IPS-18c (cell line): Measurements from ENCODE around the gene RPTOR.
A peak's percentile ranks its signal among the peaks of the same experiment; 100 is the strongest.

Source experiments
- H3K4me3 ChIP-seq: 2 replicates; pipeline ENCODE4 v1.7.0; 2013; ENCODE audit warnings: low read depth, mild to moderate bottlenecking, low read length, moderate library complexity; ENCODE audit not compliant: insufficient read depth
- H3K9me3 ChIP-seq: one replicate; pipeline ENCODE4 v1.6.1; 2013; ENCODE audit warnings: mild to moderate bottlenecking, low read length, moderate library complexity; ENCODE audit not compliant: control insufficient read depth, insufficient read depth

Gene RPTOR

GRCh38 chr17:80983545-80983944 lies 438.9 kb downstream of the RPTOR start:
- H3K9me3 ChIP-seq, result no peaks in the 10 kb centered on the region
- H3K4me3 ChIP-seq, result no peak overlapping the region

DNA sequence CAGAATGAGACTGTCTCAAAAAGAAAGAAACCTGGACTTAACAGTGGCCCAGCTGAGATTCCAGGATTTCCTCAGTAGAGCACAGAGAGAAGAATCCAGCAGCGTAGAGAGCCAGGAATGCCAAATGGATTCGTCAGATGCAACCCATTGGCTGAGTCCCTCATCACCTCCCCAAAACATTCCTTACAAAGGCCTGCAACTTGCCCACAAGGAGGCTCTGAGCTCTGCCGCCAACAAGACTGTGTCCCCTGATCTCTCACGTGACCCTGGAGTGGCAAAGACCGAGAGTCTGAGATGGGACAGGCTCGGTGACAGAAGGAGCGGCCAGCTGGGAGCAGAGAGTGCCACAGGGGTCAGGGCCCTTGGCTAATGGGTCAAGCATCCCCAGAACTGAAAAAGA lies 440.1 kb downstream of the RPTOR start:
- H3K9me3 ChIP-seq, result no peaks in the 10 kb centered on the region

DNA sequence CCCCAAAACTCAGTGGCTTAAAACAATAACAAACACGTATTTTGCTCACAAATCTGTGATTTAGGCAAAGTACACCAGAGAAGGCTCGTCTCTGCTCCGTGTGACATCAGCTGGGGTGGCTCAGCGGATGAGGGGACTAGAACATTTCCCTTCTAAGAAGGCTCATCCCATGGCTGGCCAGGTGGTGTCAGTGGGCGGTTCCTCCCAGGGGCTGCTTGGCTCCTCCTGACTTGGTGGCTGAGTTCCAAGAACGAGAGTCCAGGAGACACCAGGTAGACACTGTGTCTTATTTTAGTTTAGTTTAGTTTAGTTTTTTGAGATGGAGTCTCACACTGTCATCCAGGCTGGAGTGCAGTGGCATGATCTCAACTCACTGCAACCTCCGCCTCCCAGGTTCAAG lies 441.4 kb downstream of the RPTOR start:
- Histone ChIP-seq H3K4me3 (no peak overlapping the region), H3K9me3 (no peaks in the 10 kb centered on the region)

More for the DNA sequence above, 440.1 kb downstream of the RPTOR start:
- H3K4me3 ChIP-seq, result no peak overlapping the region

GRCh38 chr17:80986816-80987475 lies 442.3 kb downstream of the RPTOR start:
- no peak overlapping the region for H3K4me3 ChIP-seq
- H3K9me3 ChIP-seq, result no peaks in the 10 kb centered on the region

DNA sequence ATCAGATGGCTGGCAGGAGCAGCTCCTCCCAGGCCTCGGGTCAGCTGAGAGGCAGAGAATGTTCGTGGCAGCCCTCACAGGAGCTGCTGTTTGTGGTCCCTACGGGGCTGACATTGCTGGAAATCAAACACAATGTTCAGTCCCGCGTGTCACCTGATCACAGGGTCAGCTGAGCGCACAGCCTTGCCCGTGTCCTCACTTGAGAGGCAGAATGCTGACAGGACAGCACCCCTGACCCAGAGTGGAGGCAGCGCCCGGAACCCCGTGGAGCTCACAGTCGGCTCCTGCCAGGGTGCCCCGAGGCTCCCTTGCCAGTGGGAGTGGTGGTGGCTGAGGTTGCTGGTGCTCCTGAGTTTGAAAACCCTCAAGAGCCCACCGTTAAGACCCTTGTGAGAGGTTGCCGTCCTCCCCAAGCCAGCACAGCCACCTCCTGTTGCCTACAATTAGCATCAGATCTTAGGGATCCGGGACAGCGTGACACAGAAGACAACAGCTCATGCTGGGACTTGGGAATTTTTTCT lies 443.4 kb downstream of the RPTOR start:
- Histone ChIP-seq H3K9me3 (no peaks in the 10 kb centered on the region), H3K4me3 (no peak overlapping the region)

GRCh38 chr17:80989586-80989913 lies 444.9 kb downstream of the RPTOR start:
- H3K4me3 ChIP-seq, result no peak overlapping the region
- no peaks in the 10 kb centered on the region for H3K9me3 ChIP-seq

- Histone ChIP-seq H3K9me3 (no peaks in the 10 kb centered on the region), H3K4me3 (peak overlapping the region; percentile 72; the same call in 1 of the 2 replicates)
Measured at GRCh38 chr17:80990921-80991644, 446.4 kb downstream of the RPTOR start.

DNA sequence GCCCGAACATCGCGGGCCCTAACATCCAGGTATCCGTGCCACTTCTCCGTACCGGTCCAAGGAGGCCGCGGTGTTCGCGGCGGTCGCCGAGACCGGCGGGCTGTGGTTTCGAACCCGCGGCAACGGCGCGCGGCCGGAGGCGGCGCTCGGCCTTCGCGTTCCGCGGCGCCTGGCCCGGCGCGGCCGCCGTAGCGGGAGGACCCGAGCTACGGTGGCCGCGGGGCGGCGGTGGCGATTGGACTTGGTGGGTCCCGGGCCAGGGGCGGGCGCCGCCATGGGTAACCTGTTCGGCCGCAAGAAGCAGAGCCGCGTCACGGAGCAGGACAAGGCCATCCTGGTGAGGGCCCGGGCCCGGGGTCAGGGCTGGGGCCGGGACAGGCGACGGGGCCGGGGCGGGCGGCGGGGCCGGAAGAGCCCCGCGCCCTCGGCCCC lies 447.0 kb downstream of the RPTOR start, which contains the start of gene CHMP6:
Gene CHMP6, plus strand, starts transcription at position 197 of the 432 bp plus-strand sequence. Its CDS starts 78 bp downstream, at position 275.
- no peaks in the 10 kb centered on the region for H3K9me3 ChIP-seq
- peak within 1 kb of the TSS; percentile 72 for H3K4me3 ChIP-seq

- H3K9me3 ChIP-seq, result no peaks in the 10 kb centered on the region
- peak overlapping the region; percentile 72 for H3K4me3 ChIP-seq
Measured at GRCh38 chr17:80992077-80992947, 447.7 kb downstream of the RPTOR start.

DNA sequence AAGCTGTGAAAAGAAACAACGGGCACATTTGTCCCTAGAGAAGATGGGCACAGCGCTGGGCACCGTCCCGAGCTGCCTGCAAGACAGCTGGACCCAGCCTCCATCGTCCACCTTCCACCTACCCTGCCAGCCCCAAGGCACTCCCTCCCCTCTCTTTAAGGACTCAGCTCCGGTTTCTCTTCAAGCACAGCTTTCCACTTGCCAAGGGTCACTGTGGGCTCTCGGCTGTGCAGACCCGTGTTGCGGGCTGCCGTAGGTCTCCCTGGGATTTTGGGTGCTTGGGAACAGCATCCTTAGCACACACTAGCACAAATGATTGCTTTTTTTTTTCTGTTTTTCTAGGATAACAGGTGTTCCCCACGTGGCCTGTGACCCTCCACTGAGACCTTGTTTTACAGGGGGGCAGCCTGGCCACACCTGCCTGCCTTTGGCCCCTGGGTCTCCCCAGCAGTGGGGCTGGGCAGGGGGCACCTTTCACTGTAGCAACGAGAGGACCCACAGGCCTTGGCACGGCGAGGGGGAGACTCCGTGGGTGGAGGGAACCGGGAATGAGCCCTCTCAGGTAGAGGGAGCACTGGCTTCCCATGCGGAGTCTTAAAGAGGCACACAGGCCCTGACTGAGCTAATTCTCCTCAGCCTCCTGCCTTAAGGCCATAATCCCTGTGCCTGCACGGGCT lies 448.4 kb downstream of the RPTOR start:
- no peak overlapping the region for H3K4me3 ChIP-seq
- no peaks in the 10 kb centered on the region for H3K9me3 ChIP-seq

GRCh38 chr17:80995131-80995530 lies 450.5 kb downstream of the RPTOR start:
- Histone ChIP-seq H3K9me3 (no peaks in the 10 kb centered on the region), H3K4me3 (no peak overlapping the region)

DNA sequence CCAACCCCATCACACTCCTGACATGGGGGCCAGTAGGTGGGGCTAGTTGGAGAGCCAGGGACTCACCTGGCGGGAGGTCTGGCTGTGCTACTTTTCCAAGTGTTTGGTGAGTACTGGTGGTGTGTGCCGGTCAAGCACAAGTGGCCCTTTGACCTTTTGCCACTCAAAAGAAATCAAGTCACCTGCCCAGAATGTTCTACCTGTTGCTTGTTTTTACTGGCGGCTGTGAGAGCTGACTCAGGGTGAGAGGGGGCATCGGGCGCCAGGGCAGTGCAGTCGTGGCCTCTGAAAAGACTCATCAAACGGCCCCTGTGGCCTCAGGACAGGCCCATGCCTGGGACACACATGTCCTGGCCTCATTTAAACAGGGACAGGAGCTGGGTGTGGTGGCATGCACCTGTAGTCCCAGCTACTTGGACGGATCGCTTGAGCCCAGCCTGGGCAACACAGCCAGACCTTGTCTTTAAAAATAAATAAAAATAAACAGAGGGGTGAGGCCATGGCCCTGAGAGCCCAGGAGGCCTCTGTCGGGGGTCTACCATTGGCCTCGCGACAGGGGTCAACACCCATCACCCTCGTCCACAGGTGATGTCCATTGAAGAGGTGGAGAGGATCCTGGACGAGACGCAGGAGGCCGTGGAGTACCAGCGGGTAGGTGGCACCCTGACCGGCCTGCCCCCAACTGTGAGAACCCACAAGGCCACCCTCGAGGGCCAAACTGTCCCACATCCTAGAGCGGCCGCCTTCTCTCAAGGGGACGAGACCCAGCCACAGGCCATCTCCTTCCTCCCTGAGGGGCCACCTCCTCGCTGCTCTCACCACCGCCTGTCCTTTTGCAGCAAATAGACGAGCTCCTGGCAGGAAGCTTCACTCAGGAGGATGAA lies 452.0 kb downstream of the RPTOR start:
- Histone ChIP-seq H3K9me3 (no peaks in the 10 kb centered on the region), H3K4me3 (no peak overlapping the region)

- H3K4me3 ChIP-seq, result no peak overlapping the region
- no peaks in the 10 kb centered on the region for H3K9me3 ChIP-seq
Measured at GRCh38 chr17:80997424-80998117, 452.9 kb downstream of the RPTOR start.

- H3K9me3 ChIP-seq, result no peaks in the 10 kb centered on the region
- H3K4me3 ChIP-seq, result no peak overlapping the region
Measured at GRCh38 chr17:80998118-80998747, 453.6 kb downstream of the RPTOR start.

DNA sequence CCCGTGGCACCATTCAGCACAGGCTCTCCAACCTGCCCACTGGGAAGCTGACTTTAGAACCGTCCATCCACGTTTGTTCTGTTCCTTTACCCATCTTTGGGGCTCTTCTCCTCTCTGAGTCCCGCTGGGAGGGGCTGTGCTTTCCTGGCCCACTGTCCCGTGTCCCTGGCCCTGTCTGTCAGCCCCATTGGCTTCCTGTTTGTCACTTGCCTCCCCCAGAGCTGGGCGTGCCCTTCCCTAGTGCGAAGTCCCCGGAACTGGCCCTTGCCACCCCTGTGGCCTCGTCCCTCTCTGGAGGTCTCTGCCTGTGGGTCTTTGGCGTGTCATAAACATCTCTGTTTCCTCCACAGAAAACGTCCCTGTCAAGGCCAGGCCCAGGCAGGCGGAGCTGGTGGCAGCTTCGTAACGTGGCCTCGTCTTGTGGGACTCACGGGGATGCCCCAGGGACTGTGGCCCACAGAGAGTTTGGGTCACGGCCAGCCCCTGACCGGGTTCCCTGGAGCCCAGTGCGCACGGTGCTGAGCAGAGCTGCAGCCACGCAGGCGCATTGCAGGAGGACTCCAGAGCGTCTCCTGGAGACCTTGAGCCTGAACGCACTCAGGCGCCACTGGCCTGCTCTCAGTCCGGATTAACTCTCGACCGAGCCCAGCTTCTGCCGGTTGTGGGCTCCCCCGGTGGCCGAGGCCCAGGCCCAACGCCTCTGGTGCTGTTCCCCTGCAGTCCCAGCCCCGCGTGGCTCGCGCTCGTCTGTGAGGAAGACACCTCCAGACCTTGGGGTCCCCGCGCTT lies 454.3 kb downstream of the RPTOR start:
- Histone ChIP-seq H3K9me3 (no peaks in the 10 kb centered on the region), H3K4me3 (no peak overlapping the region)
